Mammary epithelial cell (primary cell): ENCODE data around the gene RNF224.

Experiments used
- EZH2 ChIP-seq: IDR thresholded peaks from 2 replicates; pipeline ENCODE4 v1.6.1; 2012; ENCODE audit warnings: low read length, inconsistent platforms, borderline replicate concordance
- TF ChIP-seq, protein P1 (sequence below), 2 donors: IDR thresholded peaks in 1 of 2; conservative IDR thresholded peaks in 1 of 2; 2 replicates each; pipeline ENCODE4 v1.5.1; 2011 to 2012; ENCODE audit warnings: inconsistent platforms in 2 of 2, low read length in 2 of 2, mild to moderate bottlenecking in 2 of 2, control low read depth in 1 of 2, low read depth in 1 of 2; ENCODE audit not compliant: insufficient read depth in 1 of 2; ENCODE audit errors: extremely low read depth in 1 of 2

DNA sequence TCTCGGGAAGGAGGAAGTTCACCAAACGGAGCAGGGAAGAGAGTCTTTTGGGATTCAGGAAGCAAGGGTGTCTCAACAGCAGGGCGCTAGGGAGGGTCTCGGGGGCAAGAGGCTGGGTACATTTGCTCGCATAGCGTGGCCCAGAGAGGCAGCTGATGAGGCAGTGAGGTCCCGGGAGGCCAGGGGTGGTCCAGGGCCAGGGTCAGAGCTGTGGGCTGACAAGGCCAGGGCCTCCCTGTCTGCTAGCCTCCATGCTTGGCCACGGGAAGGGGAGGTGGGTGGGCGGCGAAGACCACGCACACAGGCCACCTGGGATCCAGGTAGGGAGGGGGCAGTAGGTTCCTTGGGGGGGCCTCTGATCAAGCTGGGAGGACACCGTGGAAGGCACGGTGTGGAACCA lies 15.8 kb upstream of the RNF224 start:
- TF ChIP-seq, protein P1, sequence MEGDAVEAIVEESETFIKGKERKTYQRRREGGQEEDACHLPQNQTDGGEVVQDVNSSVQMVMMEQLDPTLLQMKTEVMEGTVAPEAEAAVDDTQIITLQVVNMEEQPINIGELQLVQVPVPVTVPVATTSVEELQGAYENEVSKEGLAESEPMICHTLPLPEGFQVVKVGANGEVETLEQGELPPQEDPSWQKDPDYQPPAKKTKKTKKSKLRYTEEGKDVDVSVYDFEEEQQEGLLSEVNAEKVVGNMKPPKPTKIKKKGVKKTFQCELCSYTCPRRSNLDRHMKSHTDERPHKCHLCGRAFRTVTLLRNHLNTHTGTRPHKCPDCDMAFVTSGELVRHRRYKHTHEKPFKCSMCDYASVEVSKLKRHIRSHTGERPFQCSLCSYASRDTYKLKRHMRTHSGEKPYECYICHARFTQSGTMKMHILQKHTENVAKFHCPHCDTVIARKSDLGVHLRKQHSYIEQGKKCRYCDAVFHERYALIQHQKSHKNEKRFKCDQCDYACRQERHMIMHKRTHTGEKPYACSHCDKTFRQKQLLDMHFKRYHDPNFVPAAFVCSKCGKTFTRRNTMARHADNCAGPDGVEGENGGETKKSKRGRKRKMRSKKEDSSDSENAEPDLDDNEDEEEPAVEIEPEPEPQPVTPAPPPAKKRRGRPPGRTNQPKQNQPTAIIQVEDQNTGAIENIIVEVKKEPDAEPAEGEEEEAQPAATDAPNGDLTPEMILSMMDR (conservative IDR thresholded peaks at IDR 0.05 in 1 of 2, IDR thresholded peaks at IDR 0.05 in 1 of 2; ENCODE audit: extremely low read depth in 1 of 2, insufficient read depth in 1 of 2, low read depth in 1 of 2, low read length in 2 of 2), result no peak
- no peak for TF ChIP-seq EZH2
